Type B pancreatic cell (in vitro differentiated cells): Measurements from ENCODE around the gene SUPT3H. TPM values are rescaled to one million over a fixed set of nuclear protein-coding genes. Genes with fewer than 3 reads are reported as not detected.

Source experiments
- DNase-seq: peaks from one replicate; pipeline ENCODE4 v3.0.0; 2021; ENCODE audit warnings: mixed read lengths; ENCODE audit not compliant: unreplicated experiment; ENCODE audit errors: extremely low spot score
- H3K27ac Mint-ChIP-seq: 2 replicates; pipeline ENCODE4 v1.8.0; 2021; ENCODE audit warnings: mild to moderate bottlenecking, mixed read lengths
- H3K27me3 Mint-ChIP-seq: 2 replicates; pipeline ENCODE4 v1.8.0; 2021; ENCODE audit warnings: mixed read lengths
- H3K36me3 Mint-ChIP-seq: 2 replicates; pipeline ENCODE4 v1.8.0; 2021; ENCODE audit warnings: mixed read lengths
- H3K4me1 Mint-ChIP-seq: one replicate; pipeline ENCODE4 v1.8.0; 2021; ENCODE audit warnings: mixed read lengths; ENCODE audit not compliant: unreplicated experiment
- H3K4me3 Mint-ChIP-seq: 2 replicates; pipeline ENCODE4 v1.8.0; 2021; ENCODE audit warnings: mild to moderate bottlenecking, mixed read lengths
- H3K9me3 Mint-ChIP-seq: 2 replicates; pipeline ENCODE4 v1.8.0; 2021; ENCODE audit warnings: mixed read lengths
- CTCF ChIP-seq: fragments of 200-600 bp; sonication (generic); conservative IDR thresholded peaks from 2 replicates; pipeline ENCODE4 v1.5.0; 2021; ENCODE audit warnings: antibody characterized with exemption, mild to moderate bottlenecking
- total RNA-seq: library from RNA; stranded (reverse); gene quantifications from 2 replicates; pipeline ENCODE4 v1.2.1, GENCODE V29; 2021; ENCODE audit warnings: low replicate concordance

Gene SUPT3H
- total RNA-seq, 1 donor from 2014 or later: 18.4 TPM

GRCh38 chr6:45353654-45354053 is 24.1 kb downstream of the SUPT3H start:
- Mint-ChIP-seq H3K4me3 (no peak overlapping the region), H3K27me3 (no peaks in the 10 kb centered on the region), H3K9me3 (no peaks in the 10 kb centered on the region), H3K4me1 (no peaks in the 10 kb centered on the region), H3K27ac (no peak overlapping the region), H3K36me3 (peaks cover 7% of the 10 kb centered on the region)
- no peak for DNase-seq
- no peak for TF ChIP-seq CTCF

GRCh38 chr6:45351667-45352066 is 26.1 kb downstream of the SUPT3H start:
- Mint-ChIP-seq H3K4me1 (no peaks in the 10 kb centered on the region), H3K27me3 (no peaks in the 10 kb centered on the region), H3K27ac (no peak overlapping the region), H3K36me3 (peaks cover 7% of the 10 kb centered on the region), H3K9me3 (no peaks in the 10 kb centered on the region), H3K4me3 (no peak overlapping the region)
- no peak for TF ChIP-seq CTCF
- no peak for DNase-seq

- no peak overlapping the region for H3K4me3 Mint-ChIP-seq
- H3K27me3 Mint-ChIP-seq: no peaks in the 10 kb centered on the region
- H3K36me3 Mint-ChIP-seq: peaks cover 7% of the 10 kb centered on the region
- no peaks in the 10 kb centered on the region for H3K4me1 Mint-ChIP-seq
- TF ChIP-seq CTCF: no peak
- no peaks in the 10 kb centered on the region for H3K9me3 Mint-ChIP-seq
- no peak for DNase-seq
- H3K27ac Mint-ChIP-seq: no peak overlapping the region
Observed at GRCh38 chr6:45351076-45351475, 26.7 kb downstream of the SUPT3H start.

GRCh38 chr6:45350186-45350710 is 27.5 kb downstream of the SUPT3H start:
- Mint-ChIP-seq H3K36me3 (peaks cover 7% of the 10 kb centered on the region), H3K9me3 (no peaks in the 10 kb centered on the region), H3K4me1 (no peaks in the 10 kb centered on the region), H3K27me3 (no peaks in the 10 kb centered on the region), H3K4me3 (no peak overlapping the region), H3K27ac (no peak overlapping the region)
- TF ChIP-seq CTCF: no peak
- no peak for DNase-seq

GRCh38 chr6:45344900-45345299 is 32.8 kb downstream of the SUPT3H start:
- Mint-ChIP-seq H3K4me1 (no peaks in the 10 kb centered on the region), H3K27ac (no peak overlapping the region), H3K36me3 (no peaks in the 10 kb centered on the region), H3K27me3 (no peaks in the 10 kb centered on the region), H3K4me3 (no peak overlapping the region), H3K9me3 (no peaks in the 10 kb centered on the region)
- DNase-seq: no peak
- no peak for TF ChIP-seq CTCF

GRCh38 chr6:45328523-45328922 is 49.2 kb downstream of the SUPT3H start:
- TF ChIP-seq CTCF: no peak
- H3K27ac Mint-ChIP-seq: no peak overlapping the region
- no peaks in the 10 kb centered on the region for H3K36me3 Mint-ChIP-seq
- no peak for DNase-seq
- H3K9me3 Mint-ChIP-seq: no peaks in the 10 kb centered on the region
- H3K4me3 Mint-ChIP-seq: peak overlapping the region; percentile 72
- H3K27me3 Mint-ChIP-seq: no peaks in the 10 kb centered on the region
- peaks cover 31% of the 10 kb centered on the region for H3K4me1 Mint-ChIP-seq
